HG03135 (cell line): ENCODE measurements around the gene PGAP3.
"Not testable (repeated sequence)": the region's sequence is repeated elsewhere in the genome, so short reads cannot be mapped to it uniquely, and the experiment has no call there.

Source experiments
- ATAC-seq: cut with Tn5 transposase; IDR thresholded peaks from one replicate; pipeline ENCODE4 v1.9.1; 2021; ENCODE audit warnings: mild to moderate bottlenecking, moderate library complexity; ENCODE audit not compliant: unreplicated experiment

The PGAP3 gene

DNA sequence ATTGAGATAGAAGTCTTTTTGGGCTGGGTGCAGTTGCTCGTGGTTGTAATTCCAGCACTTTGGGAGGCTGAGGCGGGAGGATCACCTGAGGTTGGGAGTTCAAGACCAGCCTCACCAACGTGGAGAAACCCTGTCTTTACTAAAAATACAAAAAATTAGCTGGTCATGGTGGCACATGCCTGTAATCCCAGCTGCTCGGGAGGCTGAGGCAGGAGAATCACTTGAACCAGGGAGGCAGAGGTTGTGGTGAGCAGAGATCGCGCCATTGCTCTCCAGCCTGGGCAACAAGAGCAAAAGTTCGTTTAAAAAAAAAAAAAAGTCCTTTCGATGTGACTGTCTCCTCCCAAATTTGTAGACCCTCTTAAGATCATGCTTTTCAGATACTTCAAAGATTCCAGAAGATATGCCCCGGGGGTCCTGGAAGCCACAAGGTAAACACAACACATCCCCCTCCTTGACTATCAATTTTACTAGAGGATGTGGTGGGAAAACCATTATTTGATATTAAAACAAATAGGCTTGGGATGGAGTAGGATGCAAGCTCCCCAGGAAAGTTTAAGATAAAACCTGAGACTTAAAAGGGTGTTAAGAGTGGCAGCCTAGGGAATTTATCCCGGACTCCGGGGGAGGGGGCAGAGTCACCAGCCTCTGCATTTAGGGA lies 11.4 kb upstream of the PGAP3 start:
- not testable (repeated sequence) for ATAC-seq

DNA sequence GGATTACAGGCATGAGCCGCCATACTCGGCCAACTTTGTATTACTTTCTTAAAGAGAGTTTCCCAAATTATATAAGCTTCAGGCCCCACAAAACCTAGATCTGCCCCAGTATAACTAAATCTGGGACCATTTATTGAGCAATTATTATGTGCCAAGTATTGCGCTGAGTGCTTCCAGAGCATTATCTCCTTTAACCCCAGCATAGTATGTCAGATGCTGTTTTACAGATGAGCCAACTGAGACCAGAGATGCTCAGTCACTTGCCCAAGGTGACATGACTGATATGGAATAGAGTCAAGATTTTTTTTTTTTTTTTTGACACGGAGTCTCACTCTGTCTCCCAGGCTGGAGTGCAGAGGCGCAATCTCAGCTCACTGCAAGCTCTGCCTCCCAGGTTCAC lies 10.1 kb upstream of the PGAP3 start:
- ATAC-seq: no peak

DNA sequence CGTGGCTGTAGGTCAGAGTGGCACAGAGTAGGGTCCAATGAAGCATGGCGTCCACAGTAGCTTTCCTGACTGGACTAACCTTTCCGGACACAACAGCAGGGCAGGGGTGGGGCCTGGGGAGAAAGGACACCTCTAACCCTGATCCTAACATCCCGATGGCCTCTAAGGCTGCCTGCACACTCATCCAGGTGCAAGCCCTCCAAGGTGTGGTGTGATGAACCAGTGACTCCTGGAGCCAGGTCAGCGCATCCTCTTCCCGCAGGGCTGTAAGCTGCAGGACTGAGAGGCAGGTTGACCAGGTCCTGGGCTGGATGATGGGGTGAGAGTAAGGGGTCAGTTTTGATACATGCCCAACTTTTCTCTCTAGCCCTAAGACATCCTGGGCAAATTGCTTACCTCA lies 8.9 kb upstream of the PGAP3 start:
- ATAC-seq: no peak

DNA sequence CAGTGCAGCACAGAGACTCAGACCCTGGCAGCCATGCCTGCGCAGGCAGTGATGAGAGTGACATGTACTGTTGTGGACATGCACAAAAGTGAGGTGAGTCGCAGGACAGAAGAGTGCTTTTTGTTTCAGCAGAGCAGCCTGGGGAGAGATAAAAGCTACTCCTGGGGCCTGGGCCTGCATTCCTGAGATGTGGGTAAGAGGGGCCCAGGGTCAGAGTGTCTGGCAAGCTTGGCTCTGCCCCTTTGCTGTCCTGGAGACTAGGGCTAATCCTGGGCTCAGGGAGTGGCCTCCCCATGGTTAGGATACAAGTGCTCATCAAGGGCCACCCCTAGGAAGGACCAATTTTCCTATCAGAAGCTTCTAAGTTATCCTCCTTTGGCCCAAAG lies 7.2 kb upstream of the PGAP3 start:
- ATAC-seq: no peak

DNA sequence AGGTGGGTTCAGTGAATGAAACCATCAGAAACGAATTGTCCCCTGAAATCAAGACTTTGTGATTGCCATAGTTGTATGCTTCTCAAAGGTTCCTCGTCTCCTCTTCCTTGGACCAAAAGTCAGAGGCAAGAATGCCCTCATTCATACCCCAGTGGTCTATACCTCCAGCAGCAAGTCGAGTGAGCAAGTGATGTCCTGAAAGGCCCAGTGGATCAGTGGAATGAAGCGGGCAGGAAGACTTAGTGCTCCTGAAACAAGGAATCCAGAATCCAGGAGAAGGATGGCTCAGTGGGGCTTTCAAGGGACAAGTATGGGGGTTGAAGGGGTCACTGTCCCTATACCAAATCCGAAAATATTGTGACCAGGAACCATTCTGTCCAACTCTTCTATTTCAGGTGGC lies 6.7 kb upstream of the PGAP3 start:
- ATAC-seq: no peak

DNA sequence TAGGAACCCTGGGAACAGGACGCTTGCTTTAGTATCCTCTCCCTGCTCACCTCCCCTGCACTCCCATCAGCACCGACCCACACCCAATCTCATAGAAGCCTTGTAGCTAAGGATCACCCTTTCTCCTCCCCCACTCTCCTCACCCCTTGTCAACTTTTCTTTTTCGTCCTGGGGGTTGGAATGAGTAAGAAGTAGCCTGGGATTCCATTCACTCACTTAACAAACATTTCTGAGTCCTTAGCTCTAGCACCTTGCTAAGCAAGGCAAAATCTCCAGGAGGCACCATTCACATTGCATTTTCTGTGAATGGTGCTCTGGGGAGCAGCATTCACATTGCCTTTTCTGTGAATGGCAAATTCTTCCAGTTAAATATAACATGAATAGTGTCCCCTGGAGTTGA lies 1.1 kb upstream of the PGAP3 start:
- no peak for ATAC-seq

DNA sequence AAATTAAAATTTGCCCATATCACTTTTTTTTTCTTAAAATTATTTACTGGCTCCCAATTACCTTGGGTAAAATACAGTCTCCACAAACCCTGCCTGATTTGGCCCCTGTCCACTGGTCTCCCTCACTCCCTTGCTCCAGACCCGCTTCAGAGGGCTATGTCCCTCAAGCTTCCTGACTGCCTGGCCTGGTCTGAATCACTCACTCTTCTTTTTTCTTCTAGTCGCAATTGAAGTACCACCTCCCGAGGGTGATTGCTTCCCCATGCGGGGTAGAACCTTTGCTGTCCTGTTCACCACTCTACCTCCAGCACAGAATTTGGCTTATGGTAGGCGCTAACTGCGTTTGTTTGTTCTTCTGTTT lies 598 bp upstream of the PGAP3 start:
- no peak for ATAC-seq

DNA sequence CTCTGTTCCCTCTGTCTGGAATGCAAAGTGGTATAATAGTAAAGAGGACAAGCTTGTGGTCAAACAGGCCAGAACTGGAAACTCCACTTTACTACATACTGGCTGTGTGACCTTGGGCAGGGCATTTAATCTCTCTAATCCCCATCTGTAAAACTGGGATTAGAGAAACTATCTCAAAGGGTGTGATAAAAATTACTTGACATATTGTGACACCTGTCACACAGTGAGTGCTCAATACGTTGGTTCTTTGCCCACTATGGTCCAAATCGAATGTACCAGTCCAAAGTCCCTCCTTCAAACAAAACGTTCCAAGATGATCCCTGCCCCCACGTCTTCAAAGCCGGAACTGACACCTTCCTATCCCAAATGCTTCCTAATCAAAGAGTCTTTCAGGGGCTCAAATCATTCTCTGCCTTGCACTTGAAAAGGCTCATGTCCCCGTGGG lies 734 bp downstream of the PGAP3 start:
- ATAC-seq: no peak

DNA sequence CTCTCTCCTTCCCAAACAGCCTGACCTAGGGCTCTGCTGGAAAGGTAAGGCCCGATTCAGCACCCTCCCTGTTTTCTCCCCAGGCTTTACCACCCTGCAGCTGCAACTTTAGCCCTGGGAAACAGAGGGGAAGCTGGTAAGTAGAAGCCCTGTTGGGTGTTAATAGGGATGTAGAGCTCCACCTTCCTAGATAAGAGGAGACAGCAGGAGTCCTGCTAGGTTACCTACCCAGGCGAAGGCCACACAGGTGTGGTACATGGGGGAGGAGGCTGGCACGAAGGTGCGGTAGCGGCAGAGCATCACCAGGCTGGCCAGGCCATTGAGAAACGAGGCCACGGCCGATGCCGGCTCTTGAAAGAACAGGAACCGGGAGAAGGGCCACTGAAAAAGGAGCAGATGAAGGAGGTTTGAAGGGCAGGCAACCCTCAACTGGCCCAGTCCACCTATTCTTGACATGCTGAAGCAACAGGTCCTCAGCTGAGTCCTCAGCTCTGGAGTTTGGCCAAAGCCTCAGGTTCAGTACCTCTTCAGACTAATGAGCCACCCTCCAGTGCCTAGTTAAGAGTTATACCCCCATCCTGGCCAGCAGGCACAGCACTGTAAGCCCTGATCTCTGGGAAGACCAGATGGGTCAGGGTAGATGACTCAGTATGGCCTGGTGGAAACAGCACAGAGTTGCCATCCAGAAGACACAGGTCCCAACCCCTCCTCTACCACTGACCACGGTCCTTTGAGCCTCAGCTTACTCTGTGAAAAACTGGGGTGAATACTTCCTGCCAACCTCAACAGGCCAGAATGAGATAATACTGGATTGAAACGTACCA lies 3.3 kb downstream of the PGAP3 start:
- ATAC-seq: no peak

DNA sequence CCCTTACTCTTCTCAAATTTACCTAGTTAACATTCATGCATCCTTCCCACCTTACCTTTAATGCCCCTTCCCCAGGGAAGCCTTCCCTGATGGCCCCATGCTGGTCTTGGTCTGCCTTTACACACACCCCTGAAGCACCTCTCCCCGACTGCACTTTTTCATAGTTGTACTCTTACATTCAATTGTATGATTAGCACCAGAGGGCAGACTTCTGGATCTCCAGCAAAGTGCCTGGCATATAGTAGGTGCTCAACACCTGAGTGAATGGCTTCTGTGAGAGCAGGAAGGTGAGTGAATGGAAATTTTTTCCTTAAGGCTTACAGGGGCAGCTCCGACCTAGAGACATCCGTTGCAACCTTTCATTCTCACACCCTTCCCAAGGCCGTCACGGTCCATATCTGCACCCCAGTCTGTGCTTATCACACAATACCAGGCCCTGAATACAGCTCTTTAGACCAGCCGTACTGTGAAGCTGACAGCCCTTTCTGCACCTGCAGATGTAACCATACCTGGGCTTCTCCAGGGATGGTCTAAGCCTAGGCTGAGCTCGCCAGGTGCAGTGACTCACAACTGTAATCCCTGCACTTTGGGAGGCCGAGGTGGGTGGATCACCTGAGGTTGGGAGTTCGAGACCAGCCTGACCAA lies 4.4 kb downstream of the PGAP3 start:
- ATAC-seq: no peak

DNA sequence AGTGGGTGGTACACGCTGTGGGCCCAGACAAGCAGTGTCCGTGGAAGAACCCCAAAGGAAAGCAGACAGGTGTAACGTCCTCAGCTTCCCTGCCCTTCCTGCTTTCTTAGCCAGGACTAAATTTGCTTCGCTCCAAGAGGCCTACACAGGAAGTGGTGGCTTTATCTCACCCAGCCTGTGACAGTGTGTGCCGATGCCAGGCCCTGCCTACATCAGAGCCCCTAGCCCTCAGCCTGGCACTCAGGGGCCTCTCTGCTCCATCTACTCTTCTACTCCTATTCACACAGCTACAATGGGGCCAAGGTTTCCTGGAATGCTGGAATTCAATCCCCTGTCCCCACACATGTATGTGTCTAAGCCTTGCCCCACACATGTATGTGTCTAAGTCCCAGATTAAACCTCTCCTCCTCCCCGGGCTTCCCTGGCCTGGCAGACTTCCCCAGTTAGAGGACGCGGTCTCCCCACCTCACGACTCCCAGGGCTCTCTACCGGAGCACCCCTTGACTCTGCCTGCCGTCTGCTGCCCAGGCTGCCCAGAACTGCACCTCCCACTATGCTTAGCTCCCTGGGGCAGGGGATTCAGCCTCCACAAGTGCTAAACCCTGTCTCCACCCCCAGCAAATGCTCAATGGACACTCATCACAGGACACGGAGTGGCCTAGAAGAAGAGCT lies 8.2 kb downstream of the PGAP3 start:
- ATAC-seq: no peak

DNA sequence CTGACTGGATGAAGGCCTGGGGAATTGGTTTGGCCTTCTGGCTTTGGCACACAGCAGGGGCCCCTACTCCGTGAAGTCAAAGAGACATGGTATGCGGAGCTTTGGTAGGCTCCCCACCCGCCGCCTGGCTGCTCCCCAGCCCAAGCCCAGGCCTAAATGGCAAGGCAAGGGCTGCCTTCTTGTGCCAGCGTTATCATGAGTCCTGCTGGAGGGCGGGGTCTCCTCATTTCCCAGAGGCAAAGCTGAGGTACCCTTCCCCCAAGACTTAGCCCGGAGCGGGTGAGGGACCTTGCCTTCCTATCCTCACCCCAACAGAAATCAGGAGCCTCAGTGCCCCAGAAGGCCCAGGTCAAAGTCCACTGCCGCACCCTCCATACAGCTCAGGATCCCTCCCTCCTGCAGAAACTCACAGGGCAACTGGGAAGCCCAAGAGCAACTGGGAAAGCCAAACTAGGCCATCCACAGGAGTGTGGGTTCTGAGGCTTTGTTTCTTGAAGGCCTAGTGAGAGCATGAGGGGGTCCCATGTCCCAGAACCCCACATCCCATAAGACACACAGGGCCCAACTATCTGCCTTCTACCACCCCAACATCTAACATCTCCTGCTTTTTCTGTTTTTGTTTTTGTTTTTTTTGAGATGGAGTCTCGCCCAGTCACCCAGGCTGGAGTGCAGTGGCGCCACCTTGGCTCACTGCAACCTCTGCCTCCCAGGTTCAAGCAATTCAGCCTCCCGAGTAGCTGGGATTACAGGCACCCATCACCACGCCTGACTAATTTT lies 9.3 kb downstream of the PGAP3 start:
- ATAC-seq: no peak

DNA sequence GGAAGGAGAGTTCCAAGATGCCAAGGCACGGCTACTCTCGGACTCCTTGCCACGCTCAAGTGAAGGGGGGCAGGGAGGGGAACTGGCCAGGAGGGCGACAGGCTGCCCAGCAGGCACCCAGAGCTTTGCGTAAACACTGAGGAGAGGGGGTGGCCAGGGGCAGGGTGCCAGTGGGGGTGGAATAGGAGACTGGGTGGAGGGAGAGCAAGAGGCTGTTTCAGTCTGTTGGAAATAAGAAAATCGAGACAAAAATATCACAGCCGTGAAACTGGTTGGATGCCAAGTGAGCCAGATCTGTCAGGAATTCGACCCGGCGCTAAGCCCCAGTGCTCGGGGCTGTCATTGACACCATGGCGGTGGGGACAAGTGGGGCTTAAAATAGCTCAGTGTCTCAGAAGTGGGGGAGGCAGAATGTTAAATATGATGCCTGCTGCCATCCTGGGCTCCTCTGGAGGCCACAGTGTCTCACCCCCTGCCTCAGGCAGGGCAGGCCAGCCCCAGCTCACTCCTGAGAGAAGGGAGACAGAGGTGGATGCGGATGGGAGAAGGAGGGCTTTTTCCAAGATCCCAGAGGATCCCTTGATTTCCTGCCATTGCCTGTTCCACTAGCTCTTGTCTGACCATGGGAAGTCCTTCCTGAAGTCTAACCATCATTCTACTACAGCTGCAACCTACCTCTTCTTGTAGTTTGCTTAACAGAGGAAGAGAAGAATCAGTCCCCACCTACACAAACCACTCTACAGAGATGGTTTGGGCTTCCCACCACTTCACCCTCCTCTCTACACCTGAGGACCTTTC lies 10.1 kb downstream of the PGAP3 start:
- ATAC-seq: no peak

DNA sequence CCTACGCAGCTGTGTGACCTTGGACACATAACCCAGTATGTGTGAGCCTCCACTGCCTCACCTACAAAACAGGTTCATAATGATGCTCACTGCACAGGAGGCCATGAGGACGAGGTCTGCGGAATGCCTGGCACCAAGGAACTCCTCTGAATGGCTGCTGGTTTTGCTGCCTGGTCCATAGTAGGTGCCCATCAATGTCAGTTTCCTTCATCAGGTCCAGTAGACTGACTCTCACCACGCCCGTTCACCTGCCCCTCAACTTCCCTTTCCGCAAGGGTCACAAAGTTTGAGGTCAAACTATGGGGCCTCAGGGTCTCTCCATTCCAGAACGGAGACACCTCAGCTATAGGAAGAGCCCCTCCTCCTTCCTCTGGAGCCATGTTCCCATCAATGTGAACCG lies 10.8 kb downstream of the PGAP3 start:
- no peak for ATAC-seq

DNA sequence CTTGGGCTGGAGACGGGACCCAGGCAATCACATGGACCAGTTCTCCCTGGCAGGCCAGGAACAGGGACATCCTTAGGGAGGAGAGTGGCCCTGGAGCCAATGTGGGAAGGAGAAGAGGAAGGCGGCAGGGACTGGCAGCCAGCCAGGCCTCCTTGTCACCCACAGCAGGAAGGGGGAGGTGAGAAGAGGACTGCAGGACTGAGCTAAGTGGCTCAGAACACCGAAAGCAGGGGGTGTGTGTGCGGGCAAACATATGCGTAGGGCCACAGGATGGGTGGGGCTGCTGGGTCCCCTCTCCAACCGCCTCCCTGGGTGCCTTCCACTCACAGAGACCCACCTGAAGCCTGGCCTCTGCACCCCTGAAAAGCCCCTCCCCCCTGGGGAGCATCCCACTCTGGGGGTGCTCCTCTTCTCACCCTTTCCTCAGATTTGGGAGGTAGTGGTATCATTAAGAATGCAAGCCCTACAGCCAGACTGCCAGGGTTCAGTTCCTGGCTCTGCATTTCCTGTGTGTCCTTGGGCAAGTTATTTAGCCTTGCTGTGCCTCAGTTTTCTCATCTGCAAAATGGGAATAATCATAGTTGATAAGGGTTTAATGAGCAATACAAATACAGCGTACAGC lies 11.5 kb downstream of the PGAP3 start:
- no peak for ATAC-seq

DNA sequence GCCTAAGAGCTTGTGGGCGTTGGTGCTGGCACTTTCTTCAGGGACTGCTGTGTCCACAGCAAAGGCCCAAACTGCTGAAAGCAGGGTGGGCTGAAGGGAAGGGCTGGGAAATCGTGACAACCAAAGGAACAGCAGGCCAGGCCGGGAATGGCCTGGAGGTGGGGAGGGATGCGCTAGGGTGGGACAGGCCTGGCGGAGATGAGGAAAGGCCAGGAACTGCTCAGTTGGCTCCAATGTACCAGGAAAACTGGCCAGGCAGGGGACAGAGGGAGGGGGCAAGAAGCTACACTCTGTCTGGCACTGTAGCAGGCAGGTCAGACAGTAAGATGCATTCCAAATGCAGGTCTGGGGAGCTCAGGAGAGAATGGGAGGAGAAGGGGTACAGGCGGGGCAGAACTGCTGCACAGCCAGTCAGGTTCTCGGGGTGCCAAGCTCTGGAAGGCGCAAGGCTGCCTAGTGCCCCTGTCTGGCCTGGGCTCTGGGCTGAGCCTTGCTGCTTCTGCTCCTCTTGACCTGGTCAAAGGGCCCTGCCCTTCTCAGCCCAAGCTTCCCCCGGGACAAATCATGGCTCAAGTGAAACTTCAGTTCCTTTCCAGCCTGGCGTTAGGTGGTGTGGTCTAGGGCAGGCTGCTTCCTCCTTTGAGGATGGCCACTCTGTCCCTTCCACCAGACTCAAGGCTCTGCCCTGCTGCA lies 12.3 kb downstream of the PGAP3 start:
- no peak for ATAC-seq

DNA sequence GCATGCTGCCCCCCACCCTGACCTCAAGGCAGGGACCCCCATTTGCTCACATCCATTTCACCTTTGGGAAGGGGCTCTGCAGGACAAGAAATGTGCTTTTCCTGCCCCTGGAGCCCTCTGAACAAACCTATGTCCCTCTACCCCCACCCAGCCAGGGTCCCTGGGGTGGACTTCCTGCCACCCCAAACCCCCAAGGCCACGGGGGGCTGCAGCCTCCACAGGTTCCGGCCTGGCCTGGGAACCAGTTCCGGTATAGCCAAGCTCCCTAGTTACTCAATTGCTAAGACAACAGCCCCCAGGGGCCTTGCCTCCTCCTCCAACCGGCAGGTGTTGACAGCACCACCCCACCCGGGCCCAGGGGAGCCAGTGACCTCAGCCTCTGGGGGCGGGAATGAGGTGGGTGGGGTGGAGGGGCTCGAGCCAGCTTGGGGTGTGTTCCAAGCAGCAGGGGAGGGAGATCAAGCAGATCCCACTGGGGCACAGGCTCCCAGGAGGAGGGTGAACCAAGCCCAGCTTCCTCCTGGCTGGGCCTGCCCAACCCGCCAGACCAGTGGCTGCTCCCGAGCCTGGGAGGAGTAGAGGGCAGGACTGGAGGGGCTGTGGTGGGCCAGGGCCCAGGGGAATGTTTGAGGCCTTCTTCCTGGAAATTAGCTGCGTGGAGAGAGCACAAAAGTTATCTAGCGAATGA lies 13.0 kb downstream of the PGAP3 start:
- no peak for ATAC-seq

DNA sequence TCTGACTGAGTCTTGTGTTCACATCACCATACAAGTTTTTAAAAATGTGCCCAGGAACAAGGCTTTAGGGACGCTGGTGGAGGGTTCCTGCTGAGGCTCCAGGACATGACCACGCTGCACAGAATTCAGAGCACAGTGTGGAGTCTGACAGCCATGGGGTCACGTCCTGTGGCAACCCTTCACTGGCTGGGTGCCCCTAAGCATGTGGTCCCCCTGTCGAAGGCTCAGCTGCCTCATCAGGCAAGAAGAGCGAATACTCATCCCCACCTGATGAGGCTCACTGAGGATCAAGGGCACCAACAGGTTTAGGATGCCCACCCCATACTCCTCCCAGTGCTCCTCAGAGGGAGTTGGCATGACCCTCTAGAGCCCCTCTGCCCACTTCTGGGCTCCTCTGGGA lies 13.7 kb downstream of the PGAP3 start:
- ATAC-seq: no peak
